ENCODE results near the gene SLC30A3.
"Not testable (repeated sequence)": the region's sequence is repeated elsewhere in the genome, so short reads cannot be mapped to it uniquely, and the experiment has no call there.

SLC30A3 gene

GRCh38 chr2:27262379-27263286 is at the start of gene SLC30A3:
Gene SLC30A3, minus strand, starts transcription at chr2:27263047. Its CDS starts 141 bp downstream, at chr2:27262906.
- DNase-seq: peak; percentile 58

GRCh38 chr2:27312152-27312551 is 49.3 kb upstream of the SLC30A3 start:
- no peak for DNase-seq

- DNase-seq: no peak
Observed at GRCh38 chr2:27309651-27310050, 46.8 kb upstream of the SLC30A3 start.

- no peak for DNase-seq
Observed at GRCh38 chr2:27308359-27308881, 45.6 kb upstream of the SLC30A3 start, which contains the start of gene UCN. Gene UCN, minus strand, starts transcription at chr2:27308445. Its CDS starts 550 bp downstream, at chr2:27307895.

- DNase-seq: no peak
Observed at GRCh38 chr2:27307545-27308358, 44.9 kb upstream of the SLC30A3 start.

- DNase-seq: no peak
Observed at GRCh38 chr2:27307287-27307544, 44.4 kb upstream of the SLC30A3 start.

- DNase-seq: no peak
Observed at GRCh38 chr2:27306573-27307286, 43.9 kb upstream of the SLC30A3 start.

- DNase-seq: no peak
Observed at GRCh38 chr2:27306136-27306535, 43.3 kb upstream of the SLC30A3 start.

GRCh38 chr2:27305516-27305915 is 42.7 kb upstream of the SLC30A3 start:
- DNase-seq: no peak

GRCh38 chr2:27304488-27305240 is 41.8 kb upstream of the SLC30A3 start:
- no peak for DNase-seq

GRCh38 chr2:27303093-27304025 is 40.5 kb upstream of the SLC30A3 start:
- DNase-seq: no peak

GRCh38 chr2:27300606-27301005 is 37.8 kb upstream of the SLC30A3 start:
- DNase-seq: not testable (repeated sequence)

GRCh38 chr2:27298391-27299080 is 35.7 kb upstream of the SLC30A3 start:
- no peak for DNase-seq

GRCh38 chr2:27297195-27297594 is 34.3 kb upstream of the SLC30A3 start:
- DNase-seq: no peak

- DNase-seq: no peak
Observed at GRCh38 chr2:27296481-27296880, 33.6 kb upstream of the SLC30A3 start.

- no peak for DNase-seq
Observed at GRCh38 chr2:27294928-27295327, 32.1 kb upstream of the SLC30A3 start.

- DNase-seq: no peak
Observed at GRCh38 chr2:27291865-27292264, 29.0 kb upstream of the SLC30A3 start.

GRCh38 chr2:27290549-27290948 is 27.7 kb upstream of the SLC30A3 start:
- no peak for DNase-seq

GRCh38 chr2:27288610-27289009 is 25.8 kb upstream of the SLC30A3 start:
- DNase-seq: no peak

GRCh38 chr2:27285481-27285880 is 22.6 kb upstream of the SLC30A3 start:
- DNase-seq: no peak

GRCh38 chr2:27284996-27285395 is 22.1 kb upstream of the SLC30A3 start:
- DNase-seq: no peak

Measured in activated effector memory CD4-positive, alpha-beta T cell treated with Interleukin-2 at 50 U/mL for 16 hours (primary cell).